ENCODE data around the gene EID3.

The EID3 gene

DNA sequence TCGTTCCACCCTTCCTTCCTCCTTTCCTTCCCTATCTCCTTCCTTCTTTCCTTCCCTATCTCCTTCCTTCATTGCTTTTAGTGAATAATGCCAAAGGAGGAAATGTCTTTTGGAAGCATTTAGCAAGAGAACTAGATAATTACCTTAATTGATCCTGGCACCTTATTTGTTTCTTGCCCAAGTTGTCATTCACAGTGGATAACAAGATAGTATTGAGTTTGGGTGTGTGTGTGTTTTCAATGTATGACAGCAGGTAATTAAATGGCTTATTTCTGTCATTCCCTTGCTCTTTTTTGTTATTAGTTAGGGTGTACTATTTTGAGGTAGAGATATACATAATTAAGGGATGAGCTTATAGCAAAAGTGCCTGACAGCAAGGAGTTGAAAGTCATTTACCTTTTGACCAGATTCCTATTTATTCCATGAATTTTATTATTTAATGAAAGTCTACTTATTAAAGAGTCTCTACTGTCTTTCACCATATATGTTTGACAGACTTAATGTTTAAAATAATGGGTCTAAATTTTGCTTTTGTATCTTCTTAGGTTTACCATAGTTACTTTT is 30.2 kb downstream of the EID3 start:
- DNase-seq (ENCODE audit: low read depth in 4 of 4, low spot score in 1 of 4) = no peak

DNA sequence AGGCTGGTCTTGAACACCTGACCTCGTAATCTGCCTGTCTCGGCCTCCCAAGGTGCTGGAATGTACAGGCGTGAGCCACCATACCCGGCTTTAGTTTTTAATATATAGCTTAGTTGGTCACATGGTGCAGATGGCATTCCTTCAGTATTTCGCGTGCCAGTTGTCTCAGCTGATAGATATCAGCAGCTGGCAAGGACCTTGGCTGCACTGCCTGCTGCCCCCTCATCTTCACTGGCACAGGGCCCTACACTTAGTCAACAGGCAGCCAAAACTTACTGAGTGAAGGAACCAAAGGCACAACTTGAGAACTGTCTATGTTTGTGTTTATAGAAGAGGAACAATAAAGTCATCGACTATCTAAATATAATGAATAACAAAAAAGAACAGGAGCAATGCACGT is 31.0 kb downstream of the EID3 start:
- no peak for DNase-seq (ENCODE audit: low read depth in 4 of 4, low spot score in 1 of 4)

DNA sequence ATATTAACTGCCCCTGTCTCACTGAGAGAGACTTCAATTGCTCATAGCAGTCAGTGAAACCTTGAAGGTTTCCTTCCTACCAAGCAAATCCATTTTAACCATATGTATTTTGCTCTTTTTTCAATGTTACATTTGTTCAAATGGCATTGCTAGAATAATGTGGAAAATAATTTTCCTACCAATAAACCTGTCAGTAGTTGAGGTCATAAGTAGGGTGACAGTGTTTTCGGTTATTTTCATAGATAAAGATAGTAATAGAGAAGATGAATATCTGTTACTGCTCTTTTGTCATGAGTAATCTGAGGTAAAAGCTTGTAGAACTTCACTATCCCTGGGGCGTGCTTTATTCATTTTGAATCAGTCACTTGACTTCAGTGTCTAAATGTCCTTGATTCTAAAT is 32.6 kb downstream of the EID3 start:
- DNase-seq (ENCODE audit: low read depth in 4 of 4, low spot score in 1 of 4) = no peak

DNA sequence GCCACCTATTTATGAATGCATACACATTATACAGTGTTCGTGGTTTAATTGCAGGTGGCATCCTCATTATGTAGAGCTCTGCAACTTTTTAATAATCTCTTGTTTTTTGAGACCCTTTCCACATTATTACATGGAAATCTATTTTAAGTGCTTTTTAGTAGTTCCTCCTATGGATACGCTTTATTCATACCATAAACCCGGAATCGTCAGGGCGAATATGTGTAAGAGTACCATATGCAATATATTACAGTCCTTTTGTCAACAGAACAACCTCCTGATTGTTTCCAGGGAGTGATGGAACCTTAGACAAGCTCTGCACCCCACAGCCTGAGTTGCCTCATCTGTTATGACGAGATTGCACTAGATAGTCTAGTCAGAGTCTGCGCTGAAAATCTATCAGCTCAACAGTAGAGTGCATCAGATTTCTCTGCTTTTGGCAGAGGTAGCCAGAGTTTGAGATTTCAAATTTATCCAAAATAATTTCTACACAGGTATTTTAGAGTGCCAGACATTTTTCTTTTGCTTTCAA is 33.6 kb downstream of the EID3 start:
- no peak for DNase-seq (ENCODE audit: low read depth in 4 of 4, low spot score in 1 of 4)

DNA sequence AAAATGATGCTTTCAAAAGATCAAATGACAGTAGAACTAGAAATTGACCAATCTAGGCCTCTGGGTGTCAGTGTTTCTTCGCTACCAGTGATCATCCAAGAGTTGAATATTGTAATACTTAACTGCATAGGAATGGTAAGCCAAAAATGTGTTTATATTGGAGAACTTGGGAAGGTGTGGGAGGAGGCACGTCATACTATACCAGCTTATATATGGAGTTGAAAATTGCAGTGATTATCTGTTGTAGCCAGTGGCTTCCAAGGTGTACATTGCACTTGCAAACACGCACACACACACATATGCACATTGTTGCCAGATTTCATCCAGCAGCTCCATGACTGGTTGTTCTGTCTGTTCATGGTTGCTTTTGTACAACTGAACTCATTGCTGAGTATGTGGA is 36.1 kb downstream of the EID3 start:
- DNase-seq (ENCODE audit: low read depth in 4 of 4, low spot score in 1 of 4) = no peak

DNA sequence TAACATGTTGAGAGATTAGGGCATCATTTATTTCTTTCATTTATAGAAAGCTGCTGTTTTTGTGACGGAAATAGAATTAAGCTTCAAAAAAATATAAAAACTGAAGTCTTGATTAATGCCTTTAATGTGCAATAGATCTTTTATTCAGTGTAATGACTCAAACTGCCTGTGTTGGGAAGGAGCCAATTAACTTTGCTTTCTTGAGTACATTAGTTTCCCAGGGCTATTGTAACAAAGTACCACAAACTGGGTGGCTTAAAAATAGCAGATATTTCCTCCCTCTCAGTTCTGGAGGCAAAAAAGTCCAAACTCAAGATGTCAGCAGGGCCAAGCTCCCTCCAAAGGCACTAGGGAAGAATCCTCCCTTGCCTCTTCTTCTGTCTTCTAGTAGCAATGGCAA is 36.6 kb downstream of the EID3 start:
- no peak for DNase-seq (ENCODE audit: low read depth in 4 of 4, low spot score in 1 of 4)

DNA sequence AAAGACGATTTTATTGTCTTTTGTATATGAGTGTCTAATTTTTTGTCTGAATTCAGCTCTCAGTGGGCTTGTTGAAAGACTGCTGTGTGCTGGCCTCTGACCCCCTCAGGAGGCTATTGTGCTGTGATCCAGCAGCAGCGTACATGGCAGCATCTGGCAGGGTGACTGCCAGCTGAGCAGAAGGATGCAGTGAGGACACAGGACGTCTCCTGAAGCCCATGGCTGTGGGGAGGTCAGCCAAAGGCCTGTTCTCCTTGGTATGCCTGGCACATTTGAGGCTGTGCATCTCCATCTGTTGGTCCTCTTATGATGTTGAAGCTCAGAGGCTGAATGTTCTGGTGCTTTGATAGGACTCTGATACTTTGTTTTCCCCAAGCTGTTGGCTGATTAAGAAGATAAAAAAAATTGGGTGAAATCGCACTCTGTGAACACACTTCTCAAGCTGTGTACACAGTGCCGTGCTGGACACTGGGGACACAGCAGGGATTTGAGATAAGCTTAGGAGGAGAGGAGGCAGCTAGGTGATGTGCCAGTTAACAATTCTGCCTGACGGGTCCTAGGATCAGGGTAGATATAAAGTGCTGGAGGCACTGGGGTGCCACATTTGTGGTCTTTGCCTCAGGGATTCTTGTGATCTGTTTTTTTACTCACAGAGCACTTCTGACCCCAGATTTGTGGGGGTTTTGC is 37.5 kb downstream of the EID3 start:
- no peak for DNase-seq (ENCODE audit: low read depth in 4 of 4, low spot score in 1 of 4)

DNA sequence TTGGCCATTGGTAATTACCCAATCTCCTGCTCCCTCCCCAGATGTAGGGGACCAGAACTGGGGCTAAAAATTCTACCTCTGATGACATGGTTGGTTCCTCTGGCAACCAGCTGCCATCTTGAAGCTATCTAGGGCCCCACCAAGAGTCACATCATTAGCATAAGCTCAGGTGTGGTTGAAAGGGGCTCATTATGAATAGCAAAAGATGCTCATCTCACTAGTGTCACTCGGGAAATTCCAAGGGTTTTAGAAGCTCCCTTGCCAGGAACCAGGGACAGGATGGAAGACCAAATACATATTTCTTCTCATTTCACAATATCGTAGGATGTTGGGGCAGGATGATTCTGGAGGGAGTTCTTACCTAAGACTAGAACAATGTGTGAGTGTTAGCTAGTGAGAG is 38.6 kb downstream of the EID3 start:
- no peak for DNase-seq (ENCODE audit: low read depth in 4 of 4, low spot score in 1 of 4)

DNA sequence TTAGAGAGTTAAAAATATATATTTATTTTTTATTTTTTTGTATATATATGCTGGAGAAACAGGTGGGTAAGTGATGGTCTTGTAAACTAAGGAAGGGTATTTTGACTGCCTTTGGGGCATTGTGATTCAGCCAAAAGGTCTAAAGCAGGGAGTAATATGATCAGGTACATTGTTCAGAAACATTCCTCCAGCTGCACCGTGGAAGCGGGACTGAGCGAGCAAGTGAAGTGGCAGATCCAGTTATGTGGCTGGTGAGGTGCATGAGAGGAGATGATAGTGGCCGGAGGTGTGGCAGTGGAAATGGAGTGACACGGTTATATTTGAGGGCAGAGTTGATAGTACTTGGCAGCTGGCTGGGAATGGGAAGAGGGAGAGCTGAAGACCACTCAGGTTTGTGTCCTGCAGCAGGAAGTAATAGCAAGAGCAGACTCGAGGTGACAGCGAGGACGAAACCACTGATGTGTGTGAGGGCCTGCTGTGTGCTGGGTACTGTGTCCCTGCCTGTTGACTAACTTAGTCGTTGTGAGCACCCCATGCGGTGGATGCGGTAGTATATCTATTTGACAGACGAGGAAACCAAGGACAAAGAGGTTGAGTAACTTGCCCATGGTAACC is 39.2 kb downstream of the EID3 start:
- no peak for DNase-seq (ENCODE audit: low read depth in 4 of 4, low spot score in 1 of 4)

DNA sequence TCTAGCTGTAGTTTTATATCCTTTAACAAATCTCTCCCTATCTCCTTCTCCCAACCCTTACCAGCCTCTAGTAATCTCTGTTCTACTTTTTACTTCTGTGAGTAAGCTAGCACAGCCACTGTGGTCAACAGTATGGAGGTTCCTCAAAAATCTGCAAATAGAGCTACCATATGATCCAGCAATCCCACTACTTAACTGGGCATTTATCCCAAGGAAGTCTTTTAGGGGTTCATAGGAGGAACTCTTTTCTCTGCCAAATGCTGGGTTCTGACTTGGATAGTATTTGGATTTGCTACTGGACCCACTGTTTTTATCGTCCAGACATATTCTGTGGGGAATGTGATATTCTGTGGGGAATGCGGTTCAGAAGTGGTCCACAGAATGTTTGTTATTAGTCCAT is 41.1 kb downstream of the EID3 start:
- DNase-seq (ENCODE audit: low read depth in 4 of 4, low spot score in 1 of 4) = no peak

DNA sequence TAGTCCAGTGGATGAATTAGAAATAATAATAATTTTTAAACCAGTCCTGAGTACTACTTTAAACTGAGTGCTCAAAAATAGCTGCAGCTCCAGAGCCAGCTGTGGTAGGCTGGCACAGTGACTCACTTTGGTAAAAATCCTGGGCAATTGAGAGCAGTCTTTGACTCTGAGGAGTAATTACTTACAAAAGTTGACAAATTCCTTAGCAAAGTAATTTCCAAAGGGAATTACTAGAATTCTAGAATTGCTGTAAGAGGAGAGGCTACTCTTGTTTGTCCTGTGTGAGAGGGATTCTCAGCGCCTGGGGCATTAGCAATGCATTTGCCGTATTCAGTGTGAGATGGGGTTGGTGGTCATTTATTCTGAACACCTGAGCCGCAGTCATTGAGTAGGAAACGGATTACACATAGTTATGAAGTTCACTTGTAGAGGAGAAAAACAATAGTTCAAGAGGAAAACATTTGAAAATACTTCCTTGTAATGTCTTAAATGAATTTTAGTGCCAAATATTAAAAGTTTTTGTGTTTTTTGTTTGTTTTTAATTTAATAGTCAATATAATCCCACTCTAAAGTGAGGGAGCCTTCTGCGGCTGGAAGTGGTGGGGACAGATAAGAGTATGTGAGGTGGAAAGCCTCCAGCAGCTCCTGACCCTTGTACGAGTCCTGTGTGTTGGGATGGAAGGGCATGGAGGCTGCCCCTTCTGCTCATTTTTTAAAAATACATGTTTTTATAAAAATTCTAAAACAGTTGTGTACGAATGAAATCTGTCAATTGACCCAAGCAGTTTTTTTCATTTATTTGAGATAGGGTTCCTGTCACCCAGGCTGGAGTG is 41.9 kb downstream of the EID3 start:
- no peak for DNase-seq (ENCODE audit: low read depth in 4 of 4, low spot score in 1 of 4)

DNA sequence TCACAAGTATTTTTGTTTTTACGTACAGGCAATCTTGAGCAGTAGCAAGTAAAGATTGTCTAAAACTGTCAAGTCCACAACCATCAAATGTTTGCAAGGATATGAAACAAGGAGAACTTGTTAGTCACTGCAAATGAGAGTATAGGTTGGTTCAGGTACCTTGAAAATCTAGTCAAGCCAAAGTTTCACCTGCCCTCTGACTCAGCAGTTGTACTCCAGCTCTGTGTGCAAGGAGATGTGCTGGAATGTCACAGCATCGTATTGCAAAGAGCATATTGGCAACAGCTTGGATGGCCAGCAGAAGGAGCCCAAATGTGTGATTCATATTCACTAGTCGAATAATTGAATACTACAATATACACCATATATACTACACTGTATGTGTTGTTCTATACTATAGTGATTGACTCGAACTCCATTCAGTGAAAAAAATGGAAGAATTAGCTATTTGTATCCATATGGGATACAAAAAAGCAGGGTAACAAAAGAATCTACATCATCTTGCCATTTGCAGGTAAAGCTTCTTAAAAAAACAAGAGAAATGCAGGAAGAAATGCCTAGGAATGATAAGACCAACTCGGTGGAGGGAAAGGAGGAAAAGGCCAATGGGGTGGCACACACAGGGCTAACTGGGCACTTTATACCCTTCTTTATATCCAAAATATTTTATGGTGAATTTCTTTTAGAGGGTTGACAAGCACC is 44.0 kb downstream of the EID3 start:
- DNase-seq (ENCODE audit: low read depth in 4 of 4, low spot score in 1 of 4) = no peak

DNA sequence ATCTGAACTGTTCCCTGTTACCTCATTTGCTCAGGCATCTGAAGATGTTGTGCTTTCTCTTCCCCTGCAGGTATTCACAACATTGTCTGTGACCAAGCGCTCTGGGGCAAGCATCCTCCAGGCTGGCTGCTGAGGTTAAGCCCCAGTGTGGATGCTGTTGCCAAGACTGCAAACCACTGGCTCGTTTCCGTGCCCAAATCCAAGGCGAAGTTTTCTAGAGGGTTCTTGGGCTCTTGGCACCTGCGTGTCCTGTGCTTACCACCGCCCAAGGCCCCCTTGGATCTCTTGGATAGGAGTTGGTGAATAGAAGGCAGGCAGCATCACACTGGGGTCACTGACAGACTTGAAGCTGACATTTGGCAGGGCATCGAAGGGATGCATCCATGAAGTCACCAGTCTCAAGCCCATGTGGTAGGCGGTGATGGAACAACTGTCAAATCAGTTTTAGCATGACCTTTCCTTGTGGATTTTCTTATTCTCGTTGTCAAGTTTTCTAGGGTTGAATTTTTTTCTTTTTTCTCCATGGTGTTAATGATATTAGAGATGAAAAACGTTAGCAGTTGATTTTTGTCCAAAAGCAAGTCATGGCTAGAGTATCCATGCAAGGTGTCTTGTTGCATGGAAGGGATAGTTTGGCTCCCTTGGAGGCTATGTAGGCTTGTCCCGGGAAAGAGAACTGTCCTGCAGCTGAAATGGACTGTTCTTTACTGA is 44.9 kb downstream of the EID3 start:
- DNase-seq (ENCODE audit: low read depth in 4 of 4, low spot score in 1 of 4) = no peak

DNA sequence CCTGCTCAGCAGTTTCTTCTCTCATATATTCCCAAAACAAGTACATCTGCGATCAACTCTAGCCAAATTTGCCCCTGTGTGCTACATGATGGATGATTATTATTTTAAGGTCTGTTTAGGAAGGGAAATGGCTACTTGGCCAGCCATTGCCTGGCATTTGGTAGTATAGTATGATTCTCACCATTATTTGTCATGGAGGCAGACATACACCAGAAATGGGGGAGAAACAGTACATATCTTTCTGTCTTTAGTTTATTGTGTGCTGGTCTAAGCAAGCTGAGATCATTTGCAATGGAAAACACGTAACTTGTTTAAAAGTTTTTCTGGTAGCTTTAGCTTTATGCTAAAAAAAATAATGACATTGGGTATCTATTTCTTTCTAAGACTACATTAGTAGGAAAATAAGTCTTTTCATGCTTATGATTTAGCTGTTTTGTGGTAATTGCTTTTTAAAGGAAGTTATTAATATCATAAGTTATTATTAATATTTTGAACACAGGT is 45.5 kb downstream of the EID3 start:
- no peak for DNase-seq (ENCODE audit: low read depth in 4 of 4, low spot score in 1 of 4)

DNA sequence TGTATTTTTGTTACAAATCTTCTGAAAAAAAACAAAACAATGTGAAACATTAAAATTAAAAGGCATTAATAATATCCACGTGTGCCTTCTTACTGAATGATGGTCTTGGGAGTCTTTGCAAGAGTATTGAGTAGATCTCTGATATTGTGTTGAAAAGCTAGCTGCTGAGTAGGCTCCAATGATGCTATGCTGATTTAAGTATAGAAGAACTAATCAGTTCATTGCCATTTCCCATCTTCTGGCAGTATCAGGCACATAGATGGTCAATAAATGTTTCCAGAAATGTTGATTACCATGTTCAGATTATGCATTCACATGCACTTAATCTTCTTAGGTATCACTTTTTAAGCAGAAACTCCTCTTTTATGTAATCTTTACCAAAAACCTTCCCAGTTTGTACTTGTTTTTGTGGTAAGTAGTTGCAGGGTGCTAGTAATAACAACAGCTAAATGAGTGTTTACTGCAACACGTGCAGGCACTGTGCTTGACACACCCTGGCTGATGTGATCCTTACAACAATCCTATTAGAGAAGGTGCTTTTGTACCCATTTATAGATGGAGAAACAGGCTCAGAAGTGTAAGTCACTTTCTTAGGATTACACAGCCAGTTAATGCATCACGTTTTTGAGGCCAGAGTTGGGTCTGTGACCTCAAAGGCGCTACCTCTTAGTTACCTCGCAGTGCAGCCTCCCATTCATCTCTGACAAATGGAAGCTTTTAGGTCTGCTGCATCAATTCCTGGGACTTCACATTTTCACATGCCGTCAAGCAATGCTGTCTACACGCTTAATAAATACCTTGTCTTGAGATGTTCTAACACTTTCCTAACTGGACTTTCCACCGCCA is 46.9 kb downstream of the EID3 start:
- DNase-seq (ENCODE audit: low read depth in 4 of 4, low spot score in 1 of 4) = no peak

DNA sequence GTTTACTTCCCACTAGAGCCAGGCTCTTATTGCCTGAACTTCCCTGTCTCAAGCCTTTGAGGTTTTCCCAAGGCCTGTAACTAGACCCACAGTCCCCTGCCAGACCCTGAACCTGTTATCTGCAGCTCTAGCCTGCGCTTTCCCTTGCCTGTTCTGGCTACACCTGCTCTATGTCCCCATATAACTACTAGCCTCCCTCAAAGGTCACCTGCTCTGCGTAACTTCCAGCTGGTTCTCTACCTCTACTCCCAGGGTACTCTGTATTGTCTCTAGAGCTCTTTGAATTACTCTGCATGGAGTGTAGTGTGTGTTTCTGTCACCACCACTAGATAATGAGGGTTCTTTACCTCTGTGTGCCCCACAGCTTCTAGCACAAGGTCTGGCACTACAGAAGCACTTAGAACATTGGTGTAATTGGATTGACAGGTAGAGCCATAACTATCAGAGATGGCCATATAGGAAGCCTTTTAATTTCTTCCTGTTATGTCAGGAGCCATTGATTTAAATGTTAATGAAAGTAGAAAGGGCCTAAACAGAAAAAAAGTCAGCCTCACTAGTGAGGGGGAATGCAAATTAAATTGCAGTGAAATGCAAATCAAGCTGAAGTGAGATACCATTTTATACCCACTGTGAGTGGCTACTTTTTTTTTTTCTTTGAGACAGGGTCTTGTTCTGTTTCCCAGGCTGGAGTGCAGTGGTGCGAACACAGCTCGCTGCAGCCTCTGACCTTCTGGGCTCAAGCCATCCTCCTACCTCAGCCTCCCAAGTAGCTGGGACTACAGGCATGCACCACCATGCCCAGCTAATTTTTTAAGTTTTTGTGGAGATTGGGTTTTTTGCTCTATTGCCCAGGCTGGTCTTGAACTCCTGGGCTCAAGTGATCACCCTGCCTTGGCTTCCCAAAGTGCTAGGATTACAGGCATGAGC is 47.8 kb downstream of the EID3 start:
- DNase-seq (ENCODE audit: low read depth in 4 of 4, low spot score in 1 of 4) = no peak

DNA sequence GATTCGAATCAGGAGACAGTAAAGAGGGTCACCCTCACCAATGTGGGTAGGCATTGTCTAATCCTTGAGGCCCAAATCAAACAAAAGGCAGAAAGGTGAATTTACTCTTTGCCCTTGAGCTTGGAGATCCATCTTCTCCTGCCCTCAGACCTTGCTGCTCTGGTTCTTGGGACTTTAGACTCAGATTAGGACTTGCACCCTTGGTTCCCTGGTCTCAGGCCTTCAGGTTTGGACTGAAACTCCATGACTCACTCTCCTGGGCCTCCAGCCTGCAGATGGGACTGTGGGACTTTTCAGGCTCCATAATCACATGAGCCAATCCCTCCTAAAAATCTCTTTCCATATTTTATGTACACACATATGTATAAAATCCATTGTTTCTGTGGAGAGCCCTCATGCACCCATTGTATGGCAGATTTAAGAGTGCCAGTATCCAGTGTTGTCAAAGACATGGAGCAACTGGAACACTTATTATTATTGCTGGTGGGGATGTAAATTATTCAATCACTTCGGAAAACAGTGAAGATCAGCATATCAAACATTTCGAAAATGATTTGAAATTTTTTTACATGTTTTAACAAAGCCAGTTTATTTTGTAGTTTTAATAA is 48.7 kb downstream of the EID3 start:
- DNase-seq (ENCODE audit: low read depth in 4 of 4, low spot score in 1 of 4) = no peak
